Caco-2 (cell line): ENCODE results near the gene FGF1. TPM values are rescaled to one million over a fixed set of nuclear protein-coding genes. Genes with fewer than 3 reads are reported as not detected.

Source experiments
- Bru-seq: library from RNA; stranded (reverse); fragments of 400-500 nt; gene quantifications from one replicate; lab custom pipeline; 2021; lab: Mats Ljungman, UMichigan
- BruChase-seq, 2 experiments: library from RNA; stranded (reverse); fragments of 400-500 nt; gene quantifications; one replicate each; lab custom pipeline; 2021; lab: Mats Ljungman, UMichigan
- BruUV-seq: library from RNA; stranded (reverse); fragments of 400-500 nt; replicated peaks from 2 replicates; lab custom pipeline; 2021; lab: Mats Ljungman, UMichigan
- CTCF ChIA-PET: fragments of 300-600 bp; sonication (Branson Sonifier 250); formaldehyde crosslinking; loops from one replicate; lab custom pipeline; 2022; ENCODE audit warnings: antibody characterized with exemption; lab: Charles Lee
- POLR2A ChIA-PET: fragments of 300-600 bp; sonication (Branson Sonifier 250); formaldehyde crosslinking; loops from one replicate; lab custom pipeline; 2022; ENCODE audit warnings: antibody characterized with exemption; lab: Charles Lee
- DNase-seq, 2 experiments: peaks; one replicate each; pipeline versions ENCODE4 v3.0.0 to v3.0.0-alpha.2; 2020 to 2022
- H3K27me3 ChIP-seq: replicated peaks from 2 replicates; pipeline ENCODE4 v1.6.0; 2011; ENCODE audit warnings: low read length; ENCODE audit not compliant: control insufficient read depth, insufficient read depth
- H3K36me3 ChIP-seq: 2 replicates; pipeline ENCODE4 v1.5.1; 2011; ENCODE audit warnings: low read length; ENCODE audit not compliant: control insufficient read depth, insufficient read depth
- H3K4me1 ChIP-seq: fragments of 250-450 bp; sonication (Bioruptor Pico); 2 replicates; pipeline ENCODE4 v1.5.1; 2020; ENCODE audit warnings: mild to moderate bottlenecking
- H3K4me3 ChIP-seq: 2 replicates; pipeline ENCODE4 v1.5.1; 2011; ENCODE audit warnings: low read depth, mild to moderate bottlenecking, control low read depth, low read length
- H3K9me3 ChIP-seq: fragments of 250-450 bp; sonication (Bioruptor Pico); 2 replicates; pipeline ENCODE4 v1.5.1; 2020; ENCODE audit warnings: mild to moderate bottlenecking, moderate library complexity
- H3K27ac Mint-ChIP-seq: one replicate; pipeline ENCODE4 v1.8.0; 2022; ENCODE audit warnings: mixed read lengths; ENCODE audit not compliant: unreplicated experiment
- H3K27me3 Mint-ChIP-seq: one replicate; pipeline ENCODE4 v1.8.0; 2022; ENCODE audit warnings: mixed read lengths; ENCODE audit not compliant: insufficient read depth, unreplicated experiment
- H3K36me3 Mint-ChIP-seq: one replicate; pipeline ENCODE4 v1.8.0; 2022; ENCODE audit warnings: mild to moderate bottlenecking, mixed read lengths; ENCODE audit not compliant: insufficient read depth, unreplicated experiment
- H3K4me1 Mint-ChIP-seq: one replicate; pipeline ENCODE4 v1.8.0; 2022; ENCODE audit warnings: low read depth, mixed read lengths; ENCODE audit not compliant: unreplicated experiment
- H3K4me3 Mint-ChIP-seq: one replicate; pipeline ENCODE4 v1.8.0; 2022; ENCODE audit warnings: mild to moderate bottlenecking, moderate library complexity, mixed read lengths; ENCODE audit not compliant: unreplicated experiment
- H3K9me3 Mint-ChIP-seq: one replicate; pipeline ENCODE4 v1.8.0; 2022; ENCODE audit warnings: mixed read lengths; ENCODE audit not compliant: unreplicated experiment
- CTCF ChIP-seq, 2 experiments: fragments of 200-600 bp in 1 of 2; IDR thresholded peaks; 1 replicate in 1 of 2; 2 replicates in 1 of 2; pipeline versions ENCODE4 v1.5.1 to v1.8.0; 2011 to 2022; ENCODE audit warnings: antibody characterized with exemption in 1 of 2, control low read depth in 1 of 2, inconsistent platforms in 1 of 2, low read depth in 1 of 2, low read length in 1 of 2, mild to moderate bottlenecking in 1 of 2, moderate library complexity in 1 of 2; ENCODE audit not compliant: insufficient read depth in 1 of 2, severe bottlenecking in 1 of 2, unreplicated experiment in 1 of 2
- intact Hi-C: fragments of 100-400 bp; cut with micrococcal nuclease; formaldehyde crosslinking; loops from one replicate; pipeline ENCODE4 v1.10.0; 2022; ENCODE audit not compliant: unreplicated experiment
- long read RNA-seq: library from polyadenylated mRNA; stranded (forward); transcript quantifications from one replicate; pipeline ENCODE4 v2.0.0, GENCODE V29; 2022
- total RNA-seq: library from RNA; stranded (reverse); gene quantifications from 2 replicates; pipeline ENCODE4 v1.2.3, GENCODE V29; 2022

FGF1 gene
- total RNA-seq (not detected in 2 replicates), Bru-seq, nascent RNA (percentile 1 among the genes with signal in this experiment), BruChase-seq, experiment 1, labeled RNA remaining after a 2-hour chase (percentile 3 among the genes with signal in this experiment), BruChase-seq, experiment 2, labeled RNA remaining after a 6-hour chase (percentile 3 among the genes with signal in this experiment)
- long read RNA-seq = 0 reads

GRCh38 chr5:142685418-142686209 lies at the start of gene FGF1:
TSS of gene FGF1 (minus strand) at chr5:142686090. CDS start at chr5:142614127, 71,963 bp downstream.
- Histone ChIP-seq H3K9me3 (no peaks in the 10 kb centered on the region), H3K4me3 (no peak within 1 kb of the TSS), H3K27me3 (no peaks in the 10 kb centered on the region), H3K36me3 (no peaks in the 10 kb centered on the region), H3K4me1 (peaks cover 22% of the 10 kb centered on the region)
- H3K9me3 Mint-ChIP-seq = no peaks in the 10 kb centered on the region
- H3K27me3 Mint-ChIP-seq = no peaks in the 10 kb centered on the region
- BruUV-seq = no TSS peak
- DNase-seq = no peak
- H3K36me3 Mint-ChIP-seq = no peaks in the 10 kb centered on the region
- H3K4me3 Mint-ChIP-seq = no peak within 1 kb of the TSS
- H3K4me1 Mint-ChIP-seq = peaks cover 20% of the 10 kb centered on the region
- no peak for TF ChIP-seq CTCF (IDR thresholded peaks at IDR 0.05; ENCODE audit: insufficient read depth in 1 of 2, low read depth in 1 of 2, low read length in 1 of 2, severe bottlenecking in 1 of 2, unreplicated experiment in 1 of 2)
- ChIA-PET POLR2A (interaction anchor here (0.6 kb wide), 1 partner anchor 1220 kb away, joined by 3 read pairs; no protein-coding TSS in a partner anchor), CTCF (interaction anchor here (1.2 to 2.6 kb wide), 2 partner anchors 14 to 28 kb away, joined by 4 to 9 read pairs; no protein-coding TSS in a partner anchor)
- intact Hi-C loops = no loop called here
- no peak within 1 kb of the TSS for H3K27ac Mint-ChIP-seq

GRCh38 chr5:142727735-142728047 lies 41.8 kb upstream of the FGF1 start:
- ChIA-PET CTCF (interaction anchor here (0.9 kb wide), 2 partner anchors 15 to 188 kb away, joined by 4 to 5 read pairs; no protein-coding TSS in a partner anchor), POLR2A (no interaction called here)
- no peaks in the 10 kb centered on the region for H3K27me3 Mint-ChIP-seq
- no peak for DNase-seq
- intact Hi-C loops = no loop called here
- no TSS peak for BruUV-seq
- no peak overlapping the region for H3K4me3 Mint-ChIP-seq
- Histone ChIP-seq H3K4me1 (no peaks in the 10 kb centered on the region), H3K4me3 (no peak overlapping the region), H3K36me3 (no peaks in the 10 kb centered on the region), H3K9me3 (no peaks in the 10 kb centered on the region), H3K27me3 (no peaks in the 10 kb centered on the region)
- H3K36me3 Mint-ChIP-seq = peaks cover 5% of the 10 kb centered on the region
- H3K27ac Mint-ChIP-seq = no peak overlapping the region
- no peaks in the 10 kb centered on the region for H3K9me3 Mint-ChIP-seq
- H3K4me1 Mint-ChIP-seq = peaks cover 6% of the 10 kb centered on the region
- no peak for TF ChIP-seq CTCF (IDR thresholded peaks at IDR 0.05; ENCODE audit: insufficient read depth in 1 of 2, low read depth in 1 of 2, low read length in 1 of 2, severe bottlenecking in 1 of 2, unreplicated experiment in 1 of 2)

- peaks cover 5% of the 10 kb centered on the region for H3K36me3 Mint-ChIP-seq
- Histone ChIP-seq H3K9me3 (no peaks in the 10 kb centered on the region), H3K4me3 (no peak overlapping the region), H3K36me3 (no peaks in the 10 kb centered on the region), H3K4me1 (peaks cover 5% of the 10 kb centered on the region), H3K27me3 (no peaks in the 10 kb centered on the region)
- H3K27me3 Mint-ChIP-seq = no peaks in the 10 kb centered on the region
- CTCF ChIA-PET = no interaction called here
- H3K4me1 Mint-ChIP-seq = peaks cover 6% of the 10 kb centered on the region
- no peak overlapping the region for H3K27ac Mint-ChIP-seq
- intact Hi-C loops = no loop called here
- POLR2A ChIA-PET = no interaction called here
- no peaks in the 10 kb centered on the region for H3K9me3 Mint-ChIP-seq
- no peak overlapping the region for H3K4me3 Mint-ChIP-seq
- BruUV-seq = no TSS peak
- no peak for DNase-seq
- TF ChIP-seq CTCF (IDR thresholded peaks at IDR 0.05; ENCODE audit: insufficient read depth in 1 of 2, low read depth in 1 of 2, low read length in 1 of 2, severe bottlenecking in 1 of 2, unreplicated experiment in 1 of 2) = no peak
Measured at GRCh38 chr5:142726188-142726731, 40.4 kb upstream of the FGF1 start.
